ENCODE data around the gene ITGA5. TPM values are rescaled to one million over a fixed set of nuclear protein-coding genes. Genes with fewer than 3 reads are reported as not detected.

Gene ITGA5
- total and polyA plus RNA-seq, 9 of the 15 experiments (the other 6 are each of a cell fraction or from before 2014, with no cell fraction given) = 9.1 to 82.1 (median 47.4) TPM

DNA sequence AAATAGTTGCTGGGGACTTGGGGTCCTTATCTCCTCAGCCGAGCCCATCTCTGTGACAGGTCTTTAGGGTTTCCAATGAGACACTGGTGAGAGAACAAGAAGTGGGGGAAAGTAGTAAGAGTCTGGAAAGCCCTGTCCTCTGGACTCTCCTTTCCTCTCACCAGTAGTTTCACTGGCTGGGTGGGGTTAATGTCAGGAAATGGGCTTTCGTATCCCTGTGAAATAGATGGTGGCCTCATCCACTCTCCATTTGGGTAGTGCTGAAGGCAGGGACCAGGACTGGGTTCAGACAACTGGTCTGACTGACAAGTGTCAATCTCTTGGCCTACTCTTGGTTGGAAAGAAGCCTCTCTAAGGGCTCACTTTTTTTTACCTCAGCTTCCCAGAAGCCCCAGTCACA lies 42.1 kb downstream of the ITGA5 start:
- DNase-seq (ENCODE audit: extremely low read depth in 1 of 4, low spot score in 3 of 4) = peak in 1 of 4 experiments; percentile 55
- no peak overlapping the region for H3K27ac ChIP-seq (ENCODE audit: extremely low read depth, low read depth, low read length)
- peaks cover 40 to 47% of the 10 kb centered on the region in 2 experiments; a peak in 4 of 5 replicates for H3K4me1 ChIP-seq (replicated peaks in 1 of 2; ENCODE audit: control insufficient read depth in 2 of 2, insufficient read depth in 2 of 2, low read length in 2 of 2)
- peaks cover 12% of the 10 kb centered on the region for H4K20me1 ChIP-seq (replicated peaks; ENCODE audit: control insufficient read depth, insufficient read depth, low read length)
- no peak overlapping the region; a peak in 1 of 4 replicates for H3K9ac ChIP-seq (ENCODE audit: insufficient read depth in 1 of 2, low read depth in 2 of 2, low read length in 2 of 2)
- in situ Hi-C loops (cut with MboI) (no loop called here), intact Hi-C loops (cut with micrococcal nuclease) (no loop called here)
- no peak overlapping the region for H3K4me3 ChIP-seq
- 37% methylated on average over 2 of the region's 2 CpGs for WGBS (ENCODE audit: insufficient coverage, low coverage, missing lambda C conversion rate)
- no TSS peak for BruUV-seq (replicated peaks)
- H3K79me2 ChIP-seq (ENCODE audit: control insufficient read depth, insufficient read depth, low read length) = peaks cover 48% of the 10 kb centered on the region
- POLR2A ChIA-PET = no interaction called here
- no peaks in the 10 kb centered on the region for H3K27me3 ChIP-seq (ENCODE audit: control insufficient read depth in 2 of 2, insufficient read depth in 2 of 2, low read length in 2 of 2)
- FAIRE-seq = peak; percentile 40
- H3K4me2 ChIP-seq (ENCODE audit: insufficient read depth, low read length) = no peak overlapping the region; the same call in 1 of the 2 replicates
- no peak for ATAC-seq
- no peaks in the 10 kb centered on the region for H3K9me3 ChIP-seq (replicated peaks; ENCODE audit: control insufficient read depth, insufficient read depth, low read depth, low read length)
- TF ChIP-seq GTF2F1 (IDR thresholded peaks at IDR 0.05; ENCODE audit: low read depth, low read length) (no peak), MAX (CRISPR knock-in tag; IDR thresholded peaks at IDR 0.05) (peak; percentile 17; the same call in 1 of the 2 replicates), SRSF7 (optimal IDR thresholded peaks at IDR 0.05; ENCODE audit: low read depth, low read length) (no peak), JUN (IDR thresholded peaks at IDR 0.05; ENCODE audit: borderline replicate concordance, low read depth, low read length) (no peak), JUN (CRISPR knock-in tag; IDR thresholded peaks at IDR 0.05; ENCODE audit: borderline replicate concordance) (0 out of 2 replicates have a peak, but pooled peaks have one; percentile 31), ZNF431 (CRISPR knock-in tag; IDR thresholded peaks at IDR 0.05) (no peak)
- TF ChIP-seq, protein P1, sequence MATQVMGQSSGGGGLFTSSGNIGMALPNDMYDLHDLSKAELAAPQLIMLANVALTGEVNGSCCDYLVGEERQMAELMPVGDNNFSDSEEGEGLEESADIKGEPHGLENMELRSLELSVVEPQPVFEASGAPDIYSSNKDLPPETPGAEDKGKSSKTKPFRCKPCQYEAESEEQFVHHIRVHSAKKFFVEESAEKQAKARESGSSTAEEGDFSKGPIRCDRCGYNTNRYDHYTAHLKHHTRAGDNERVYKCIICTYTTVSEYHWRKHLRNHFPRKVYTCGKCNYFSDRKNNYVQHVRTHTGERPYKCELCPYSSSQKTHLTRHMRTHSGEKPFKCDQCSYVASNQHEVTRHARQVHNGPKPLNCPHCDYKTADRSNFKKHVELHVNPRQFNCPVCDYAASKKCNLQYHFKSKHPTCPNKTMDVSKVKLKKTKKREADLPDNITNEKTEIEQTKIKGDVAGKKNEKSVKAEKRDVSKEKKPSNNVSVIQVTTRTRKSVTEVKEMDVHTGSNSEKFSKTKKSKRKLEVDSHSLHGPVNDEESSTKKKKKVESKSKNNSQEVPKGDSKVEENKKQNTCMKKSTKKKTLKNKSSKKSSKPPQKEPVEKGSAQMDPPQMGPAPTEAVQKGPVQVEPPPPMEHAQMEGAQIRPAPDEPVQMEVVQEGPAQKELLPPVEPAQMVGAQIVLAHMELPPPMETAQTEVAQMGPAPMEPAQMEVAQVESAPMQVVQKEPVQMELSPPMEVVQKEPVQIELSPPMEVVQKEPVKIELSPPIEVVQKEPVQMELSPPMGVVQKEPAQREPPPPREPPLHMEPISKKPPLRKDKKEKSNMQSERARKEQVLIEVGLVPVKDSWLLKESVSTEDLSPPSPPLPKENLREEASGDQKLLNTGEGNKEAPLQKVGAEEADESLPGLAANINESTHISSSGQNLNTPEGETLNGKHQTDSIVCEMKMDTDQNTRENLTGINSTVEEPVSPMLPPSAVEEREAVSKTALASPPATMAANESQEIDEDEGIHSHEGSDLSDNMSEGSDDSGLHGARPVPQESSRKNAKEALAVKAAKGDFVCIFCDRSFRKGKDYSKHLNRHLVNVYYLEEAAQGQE (IDR thresholded peaks at IDR 0.05; ENCODE audit: borderline replicate concordance) = peak; percentile 68
- TF ChIP-seq, protein P1 (CRISPR knock-in tag; IDR thresholded peaks at IDR 0.05; ENCODE audit: low read depth) = no peak
- peaks cover 8% of the 10 kb centered on the region for H3K9me1 ChIP-seq (ENCODE audit: control insufficient read depth, insufficient read depth, low read length)
- H3K36me3 ChIP-seq (ENCODE audit: control insufficient read depth, insufficient read depth, low read length) = peaks cover 90% of the 10 kb centered on the region
- CTCF ChIA-PET (ENCODE audit: low intra/inter-chr PET ratio) = no interaction called here
- no peak overlapping the region for H2AFZ ChIP-seq (ENCODE audit: low read depth, low read length)
